MM.1S (cell line): ENCODE results near the gene CTDSP2.

Experiments
- DNase-seq: peaks from one replicate; pipeline ENCODE4 v3.0.0-alpha.2; 2015
- H2AFZ ChIP-seq: fragments of 300-600 bp; sonication (generic); 2 replicates; pipeline ENCODE4 v1.6.0; 2016; ENCODE audit warnings: antibody characterized with exemption, low read length
- H3F3A ChIP-seq: fragments of 300-600 bp; sonication (generic); 2 replicates; pipeline ENCODE4 v1.6.1; 2016; ENCODE audit warnings: mild to moderate bottlenecking, antibody characterized with exemption, low read length, moderate library complexity, mixed read lengths; ENCODE audit not compliant: insufficient read depth
- H3K27ac ChIP-seq: fragments of 300-600 bp; sonication (generic); 2 replicates; pipeline ENCODE4 v1.5.1; 2016; ENCODE audit warnings: mild to moderate bottlenecking, low read length
- H3K27me3 ChIP-seq: fragments of 300-600 bp; sonication (generic); replicated peaks from 2 replicates; pipeline ENCODE4 v1.6.0; 2016; ENCODE audit warnings: low read length; ENCODE audit not compliant: insufficient read depth
- H3K36me3 ChIP-seq: fragments of 300-600 bp; sonication (generic); replicated peaks from 2 replicates; pipeline ENCODE4 v1.6.1; 2016; ENCODE audit warnings: mild to moderate bottlenecking, low read length, mixed read lengths; ENCODE audit not compliant: insufficient read depth
- H3K4me1 ChIP-seq: fragments of 300-600 bp; sonication (generic); 2 replicates; pipeline ENCODE4 v1.6.1; 2016; ENCODE audit warnings: low read length, mixed read lengths
- H3K4me2 ChIP-seq: fragments of 300-600 bp; sonication (generic); 2 replicates; pipeline ENCODE4 v1.6.0; 2016; ENCODE audit warnings: low read depth, low read length
- H3K4me3 ChIP-seq: fragments of 300-600 bp; sonication (generic); 2 replicates; pipeline ENCODE4 v1.5.1; 2016; ENCODE audit warnings: low read length, mixed read lengths
- H3K79me2 ChIP-seq: fragments of 300-600 bp; sonication (generic); 2 replicates; pipeline ENCODE4 v1.6.1; 2016; ENCODE audit warnings: mixed run types, low read length, mixed read lengths
- H3K9ac ChIP-seq: fragments of 300-600 bp; sonication (generic); 2 replicates; pipeline ENCODE4 v1.6.1; 2016; ENCODE audit warnings: low read length, mixed read lengths
- H3K9me2 ChIP-seq: fragments of 300-600 bp; sonication (generic); replicated peaks from 2 replicates; pipeline ENCODE4 v1.6.1; 2016; ENCODE audit warnings: mild to moderate bottlenecking, low read length, mixed read lengths; ENCODE audit not compliant: insufficient read depth
- H3K9me3 ChIP-seq: fragments of 300-600 bp; sonication (generic); replicated peaks from 2 replicates; pipeline ENCODE4 v1.6.1; 2016; ENCODE audit warnings: mild to moderate bottlenecking, low read length, mixed read lengths; ENCODE audit not compliant: insufficient read depth
- H4K20me1 ChIP-seq: fragments of 300-600 bp; sonication (generic); 2 replicates; pipeline ENCODE4 v1.6.1; 2016; ENCODE audit warnings: mild to moderate bottlenecking, low read length, moderate library complexity, mixed read lengths; ENCODE audit not compliant: insufficient read depth
- EZH2 ChIP-seq: fragments of 300-600 bp; sonication (generic); optimal IDR thresholded peaks from 2 replicates; pipeline ENCODE3; 2017; ENCODE audit warnings: low read depth, mild to moderate bottlenecking, antibody characterized with exemption, low read length, mixed read lengths
- EZH2phosphoT487 ChIP-seq: fragments of 300-600 bp; sonication (generic); IDR thresholded peaks from 2 replicates; pipeline ENCODE4 v1.6.1; 2018; ENCODE audit warnings: antibody characterized with exemption, low read length
- TF ChIP-seq, protein P1 (sequence below): fragments of 300-600 bp; sonication (generic); IDR thresholded peaks from 2 replicates; pipeline ENCODE4 v1.5.1; 2016; ENCODE audit warnings: antibody characterized with exemption, low read length, mixed read lengths

Gene CTDSP2

DNA sequence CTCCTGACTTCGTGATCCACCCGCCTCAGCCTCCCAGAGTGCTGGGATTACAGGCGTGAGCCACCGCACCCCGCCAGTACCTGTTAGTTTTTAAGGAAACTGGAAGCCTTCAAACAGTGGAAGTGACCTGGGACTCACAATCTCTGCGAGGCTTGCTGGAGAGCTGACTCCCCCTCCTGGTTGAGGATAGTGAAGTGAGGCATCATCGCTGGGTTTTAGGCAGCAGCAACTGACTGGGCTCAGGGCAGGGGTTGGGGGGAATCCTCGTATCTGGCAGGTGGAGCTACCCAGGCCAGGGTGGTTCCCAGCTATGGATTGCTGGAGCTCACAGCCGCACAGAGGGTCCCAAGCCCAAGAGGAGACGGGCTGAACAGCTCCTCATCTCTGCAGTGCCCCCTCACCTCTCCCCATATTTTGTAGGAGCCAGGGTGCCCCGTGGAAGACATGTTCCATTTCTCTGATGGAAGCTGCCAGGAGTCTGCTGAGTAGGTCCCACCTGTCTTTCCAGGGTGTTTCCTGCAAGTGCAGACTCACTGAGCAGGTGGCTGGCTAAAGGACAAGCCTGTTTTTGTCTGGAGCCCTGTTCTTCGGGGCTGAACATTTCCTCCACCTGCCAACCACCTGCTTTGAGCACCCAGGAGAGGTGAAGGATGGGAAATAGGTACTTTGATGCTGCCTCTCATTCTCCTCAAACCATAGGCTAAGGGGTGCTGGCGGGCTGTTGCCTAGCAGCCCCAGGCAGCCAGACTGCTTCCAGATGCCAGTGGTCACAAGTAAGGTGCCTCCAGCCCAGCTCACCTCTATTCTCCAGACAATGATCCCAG, 31.1 kb downstream of the CTDSP2 start:
- H3K4me1 ChIP-seq: no peaks in the 10 kb centered on the region
- no peak overlapping the region for H3K4me3 ChIP-seq
- no peaks in the 10 kb centered on the region for H3K9me3 ChIP-seq
- H3K4me2 ChIP-seq: no peak overlapping the region
- no peak overlapping the region for H2AFZ ChIP-seq
- TF ChIP-seq EZH2phosphoT487 (no peak), EZH2 (no peak)
- TF ChIP-seq, protein P1, sequence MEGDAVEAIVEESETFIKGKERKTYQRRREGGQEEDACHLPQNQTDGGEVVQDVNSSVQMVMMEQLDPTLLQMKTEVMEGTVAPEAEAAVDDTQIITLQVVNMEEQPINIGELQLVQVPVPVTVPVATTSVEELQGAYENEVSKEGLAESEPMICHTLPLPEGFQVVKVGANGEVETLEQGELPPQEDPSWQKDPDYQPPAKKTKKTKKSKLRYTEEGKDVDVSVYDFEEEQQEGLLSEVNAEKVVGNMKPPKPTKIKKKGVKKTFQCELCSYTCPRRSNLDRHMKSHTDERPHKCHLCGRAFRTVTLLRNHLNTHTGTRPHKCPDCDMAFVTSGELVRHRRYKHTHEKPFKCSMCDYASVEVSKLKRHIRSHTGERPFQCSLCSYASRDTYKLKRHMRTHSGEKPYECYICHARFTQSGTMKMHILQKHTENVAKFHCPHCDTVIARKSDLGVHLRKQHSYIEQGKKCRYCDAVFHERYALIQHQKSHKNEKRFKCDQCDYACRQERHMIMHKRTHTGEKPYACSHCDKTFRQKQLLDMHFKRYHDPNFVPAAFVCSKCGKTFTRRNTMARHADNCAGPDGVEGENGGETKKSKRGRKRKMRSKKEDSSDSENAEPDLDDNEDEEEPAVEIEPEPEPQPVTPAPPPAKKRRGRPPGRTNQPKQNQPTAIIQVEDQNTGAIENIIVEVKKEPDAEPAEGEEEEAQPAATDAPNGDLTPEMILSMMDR: no peak
- no peaks in the 10 kb centered on the region for H3K36me3 ChIP-seq
- DNase-seq: no peak
- H4K20me1 ChIP-seq: no peaks in the 10 kb centered on the region
- H3K27ac ChIP-seq: no peak overlapping the region
- H3K27me3 ChIP-seq: no peaks in the 10 kb centered on the region
- peaks cover 4% of the 10 kb centered on the region; the same call in 1 of the 2 replicates for H3F3A ChIP-seq
- no peak overlapping the region for H3K9ac ChIP-seq
- no peaks in the 10 kb centered on the region for H3K79me2 ChIP-seq
- no peaks in the 10 kb centered on the region for H3K9me2 ChIP-seq

DNA sequence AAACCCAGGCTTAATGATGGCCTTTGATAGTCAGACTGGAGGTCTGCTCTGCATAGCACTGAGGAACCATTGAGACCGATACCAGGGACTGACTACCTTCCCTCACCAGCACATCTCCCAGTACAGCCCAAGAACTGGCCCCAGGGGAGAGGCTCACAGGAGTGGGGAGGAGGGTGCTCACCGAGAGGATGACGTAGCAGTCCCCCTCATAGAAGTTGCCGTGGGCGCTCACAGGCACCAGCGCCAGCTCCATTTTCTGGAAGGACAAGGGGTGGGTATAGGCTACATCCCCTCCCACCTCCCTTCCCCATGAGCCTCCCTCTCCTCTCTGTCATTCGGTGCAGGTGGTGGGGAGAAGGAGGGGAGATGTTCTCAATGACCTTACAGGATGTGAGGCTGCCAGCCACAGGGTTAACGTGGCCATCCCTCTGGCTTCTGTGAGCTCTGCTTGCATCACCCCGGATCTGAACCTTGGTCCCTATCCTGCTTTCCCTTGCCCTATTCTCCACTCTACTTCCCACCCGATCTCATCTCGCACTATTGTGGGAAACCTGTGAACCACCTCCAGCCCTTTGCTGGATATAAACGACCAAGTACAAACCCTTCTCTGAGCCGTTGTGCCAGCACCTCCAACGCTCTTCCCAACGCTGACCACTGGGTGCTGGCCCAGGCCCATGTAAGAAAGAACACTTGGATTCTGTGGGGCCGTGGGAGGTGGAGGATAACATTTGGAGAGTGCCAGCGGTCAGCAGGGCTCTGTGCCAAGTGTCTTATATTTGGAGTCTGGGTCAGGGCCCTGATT, 32.4 kb downstream of the CTDSP2 start:
- Histone ChIP-seq H3K79me2 (no peaks in the 10 kb centered on the region), H3K27me3 (no peaks in the 10 kb centered on the region), H3K4me1 (no peaks in the 10 kb centered on the region), H3K4me3 (no peak overlapping the region), H2AFZ (no peak overlapping the region), H3K27ac (no peak overlapping the region), H3K36me3 (no peaks in the 10 kb centered on the region), H3K9ac (no peak overlapping the region), H3K9me2 (no peaks in the 10 kb centered on the region), H4K20me1 (no peaks in the 10 kb centered on the region), H3F3A (peaks cover 4% of the 10 kb centered on the region; the same call in 1 of the 2 replicates), H3K9me3 (no peaks in the 10 kb centered on the region), H3K4me2 (no peak overlapping the region)
- no peak for DNase-seq
- TF ChIP-seq EZH2phosphoT487 (no peak), EZH2 (no peak)
- TF ChIP-seq, protein P1: no peak

DNA sequence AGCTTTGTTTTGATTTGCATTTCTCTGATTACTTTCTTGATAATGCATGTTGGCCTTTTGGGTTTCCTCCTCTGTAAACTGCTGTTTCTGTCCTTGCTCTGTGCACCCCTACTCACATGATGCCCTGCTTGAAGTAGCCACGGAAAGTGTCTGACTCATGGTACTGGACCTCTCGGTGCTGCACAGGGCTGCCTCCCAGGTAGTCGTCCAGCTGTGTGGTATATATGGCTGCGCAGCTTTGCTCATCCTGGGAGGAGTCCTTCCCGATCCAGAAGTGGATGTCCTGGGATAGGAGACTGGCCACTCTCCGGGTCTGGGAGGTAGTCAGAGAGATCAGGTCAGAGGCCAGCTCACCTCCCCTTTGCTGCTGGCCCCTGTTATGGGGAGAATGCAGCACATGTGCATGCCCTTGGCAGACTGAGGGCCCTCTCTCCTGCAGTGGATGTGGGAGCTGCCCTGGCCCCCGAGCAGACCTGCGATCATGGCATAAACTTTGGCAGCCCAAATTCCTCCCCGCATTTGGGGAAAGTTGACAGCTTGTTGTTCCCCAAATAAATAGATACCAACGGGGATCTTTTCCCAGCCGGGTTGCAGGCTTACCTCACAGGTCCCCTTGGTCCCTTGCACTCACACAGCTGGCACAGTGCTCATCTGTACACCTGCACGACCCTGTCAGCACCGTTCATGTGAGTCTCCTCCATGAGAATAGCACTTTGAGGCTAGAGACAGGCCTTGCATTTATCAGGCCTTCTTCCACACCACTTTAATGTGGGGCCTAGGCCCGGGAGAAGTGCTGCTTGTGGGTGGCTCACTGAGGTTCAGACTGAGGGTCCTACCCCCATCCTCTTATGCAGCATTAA, 33.2 kb downstream of the CTDSP2 start:
- H3K9me2 ChIP-seq: no peaks in the 10 kb centered on the region
- no peaks in the 10 kb centered on the region for H3K4me1 ChIP-seq
- TF ChIP-seq, protein P1: no peak
- no peak overlapping the region for H3K4me3 ChIP-seq
- H3K4me2 ChIP-seq: no peak overlapping the region
- H3F3A ChIP-seq: peaks cover 2% of the 10 kb centered on the region; the same call in 1 of the 2 replicates
- DNase-seq: no peak
- H3K9ac ChIP-seq: no peak overlapping the region
- no peaks in the 10 kb centered on the region for H3K9me3 ChIP-seq
- H3K27ac ChIP-seq: no peak overlapping the region
- no peaks in the 10 kb centered on the region for H4K20me1 ChIP-seq
- H3K79me2 ChIP-seq: no peaks in the 10 kb centered on the region
- no peaks in the 10 kb centered on the region for H3K36me3 ChIP-seq
- no peak overlapping the region for H2AFZ ChIP-seq
- no peaks in the 10 kb centered on the region for H3K27me3 ChIP-seq
